Activated CD8-positive, alpha-beta T cell treated with anti-CD3 and anti-CD28 coated beads, Interleukin-2, amount 10 ng/mL, durations not matched to agents 7 days and 5 days (primary cell): Measurements from ENCODE around the gene ZNF595. TPM values are rescaled to one million over a fixed set of nuclear protein-coding genes. Genes with fewer than 3 reads are reported as not detected.

Source experiments
- ATAC-seq: fragments of 150-1000 bp; cut with Tn5 transposase; one replicate; pipeline ENCODE4 v1.10.0; 2021; ENCODE audit warnings: moderate library complexity
- CTCF ChIA-PET: fragments of 350-600 bp; sonication (Branson Sonifier 250); formaldehyde crosslinking; loops from one replicate; lab custom pipeline; 2021; ENCODE audit warnings: antibody characterized with exemption; lab: Charles Lee
- POLR2A ChIA-PET: fragments of 350-600 bp; sonication (Branson Sonifier 250); formaldehyde crosslinking; loops from one replicate; lab custom pipeline; 2021; ENCODE audit warnings: antibody characterized with exemption; lab: Charles Lee
- DNase-seq: peaks from one replicate; pipeline ENCODE4 v3.0.0-alpha.2; 2020
- H3K27ac Mint-ChIP-seq: one replicate; pipeline ENCODE4 v1.8.0; 2021; ENCODE audit warnings: mild to moderate bottlenecking, mixed read lengths
- H3K27me3 Mint-ChIP-seq: one replicate; pipeline ENCODE4 v1.8.0; 2021; ENCODE audit warnings: low read depth, mixed read lengths
- H3K36me3 Mint-ChIP-seq: one replicate; pipeline ENCODE4 v1.8.0; 2021; ENCODE audit warnings: low read depth, mixed read lengths
- H3K4me1 Mint-ChIP-seq: one replicate; pipeline ENCODE4 v1.8.0; 2021; ENCODE audit warnings: low read depth, mixed read lengths
- H3K4me3 Mint-ChIP-seq: one replicate; pipeline ENCODE4 v1.8.0; 2021; ENCODE audit warnings: mild to moderate bottlenecking, mixed read lengths
- H3K9me3 Mint-ChIP-seq: one replicate; pipeline ENCODE4 v1.8.0; 2022; ENCODE audit warnings: mixed read lengths; ENCODE audit not compliant: insufficient read depth
- total RNA-seq, 2 experiments: library from RNA; stranded (reverse); gene quantifications; one replicate each; pipeline ENCODE4 v1.2.3, GENCODE V29; 2021

The ZNF595 gene
- total RNA-seq, 2 experiments from 2014 or later, result 2.8 to 4.2 TPM

DNA sequence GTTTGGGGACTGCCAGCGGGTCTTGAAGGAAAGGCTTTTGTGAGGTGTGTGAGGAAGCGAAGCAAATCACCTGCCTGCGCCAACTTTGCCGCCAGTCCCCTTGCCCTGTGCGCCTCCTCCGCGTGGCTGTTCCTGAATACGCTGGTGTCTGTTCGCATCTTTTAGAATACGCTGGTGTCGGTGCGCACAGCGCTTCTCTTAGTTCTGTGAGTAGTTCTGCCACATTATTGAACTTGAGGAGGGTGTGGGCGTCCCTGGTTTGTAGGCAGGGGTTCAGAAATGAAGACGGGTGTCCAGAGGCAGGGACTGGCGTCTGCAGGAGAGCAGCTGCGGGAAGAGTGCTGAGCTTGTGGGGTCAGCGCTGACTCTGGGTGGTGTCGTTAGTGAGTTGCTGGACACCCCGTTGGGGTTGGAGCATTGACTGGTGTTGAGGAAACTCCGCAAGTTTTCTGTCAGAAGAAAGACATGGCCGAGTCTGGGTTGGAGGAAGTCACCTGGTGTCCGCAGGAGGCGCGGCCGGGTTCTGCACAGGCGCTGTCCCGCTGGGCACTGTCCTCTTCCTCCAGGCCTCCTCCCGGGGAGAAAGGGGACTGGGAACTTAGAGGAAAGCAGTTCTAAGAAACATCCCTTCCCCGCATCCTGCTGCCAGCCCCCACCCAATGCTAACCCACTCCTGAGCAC, 72.1 kb downstream of the ZNF595 start:
- H3K9me3 Mint-ChIP-seq, result peaks cover 49% of the 10 kb centered on the region
- peak overlapping the region; percentile 97 for H3K27ac Mint-ChIP-seq
- DNase-seq (peak; percentile 44), ATAC-seq (peak; percentile 8)
- H3K27me3 Mint-ChIP-seq, result no peaks in the 10 kb centered on the region
- peak overlapping the region; percentile 95 for H3K4me3 Mint-ChIP-seq
- CTCF ChIA-PET, result no interaction called here
- POLR2A ChIA-PET, result interaction anchor here (0.6 to 2.7 kb wide), 9 partner anchors 8 to 373 kb away, joined by 3 to 15 read pairs (median 4); partner anchors contain the start of gene ZNF141
- H3K4me1 Mint-ChIP-seq, result peaks cover 37% of the 10 kb centered on the region
- peaks cover 80% of the 10 kb centered on the region for H3K36me3 Mint-ChIP-seq

DNA sequence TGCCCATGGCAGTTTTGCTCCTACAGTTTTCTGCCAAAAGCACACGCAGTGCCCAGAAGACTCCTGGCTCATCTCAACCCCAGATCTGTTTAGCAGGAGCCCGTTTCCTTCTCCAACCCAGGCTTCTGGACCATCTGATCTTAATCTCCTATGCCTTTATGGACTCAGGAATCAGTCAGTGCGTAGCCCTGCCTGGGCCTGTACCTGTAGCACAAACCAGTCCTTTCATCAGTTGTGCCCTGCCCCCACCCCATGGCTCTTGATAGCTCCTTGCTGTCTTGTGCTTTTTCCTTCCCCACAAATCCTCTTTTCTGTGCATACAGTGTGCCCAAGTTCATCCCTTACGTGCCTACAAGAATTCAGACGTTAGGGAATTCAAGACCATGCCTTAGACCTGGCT, 72.7 kb downstream of the ZNF595 start:
- Mint-ChIP-seq H3K27ac (peak overlapping the region; percentile 97), H3K4me3 (peak overlapping the region; percentile 95), H3K4me1 (peaks cover 31% of the 10 kb centered on the region), H3K36me3 (peaks cover 76% of the 10 kb centered on the region), H3K9me3 (peaks cover 43% of the 10 kb centered on the region), H3K27me3 (no peaks in the 10 kb centered on the region)
- CTCF ChIA-PET, result no interaction called here
- ATAC-seq (no peak), DNase-seq (no peak)
- POLR2A ChIA-PET, result interaction anchor here (2.4 to 2.7 kb wide), 2 partner anchors 9 to 348 kb away, joined by 14 to 15 read pairs; no protein-coding TSS in a partner anchor

DNA sequence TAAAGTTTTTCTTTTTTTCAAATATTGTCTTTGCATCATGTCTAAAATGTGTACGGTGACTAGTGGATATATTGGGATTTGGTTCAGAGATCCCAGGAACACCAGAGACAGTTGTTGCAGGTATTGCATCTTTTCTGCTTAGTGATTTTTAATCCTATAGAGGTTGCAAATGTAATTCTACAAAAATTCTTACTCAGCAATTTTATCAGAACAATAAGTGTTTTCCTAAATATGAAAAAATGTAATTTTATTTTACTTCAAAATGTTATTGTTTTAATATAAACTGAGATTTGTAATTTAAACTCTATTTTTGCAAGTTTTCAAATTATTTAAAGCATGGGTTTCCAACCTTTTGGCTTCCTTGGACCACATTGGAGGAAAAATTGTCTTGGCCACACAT, 79.4 kb downstream of the ZNF595 start:
- Mint-ChIP-seq H3K27ac (no peak overlapping the region), H3K4me1 (peaks cover 3% of the 10 kb centered on the region), H3K36me3 (peaks cover 68% of the 10 kb centered on the region), H3K4me3 (no peak overlapping the region), H3K9me3 (peaks cover 25% of the 10 kb centered on the region), H3K27me3 (no peaks in the 10 kb centered on the region)
- DNase-seq (no peak), ATAC-seq (no peak)
- CTCF ChIA-PET, result no interaction called here
- POLR2A ChIA-PET, result no interaction called here

Other genes with a start within 250 kb of the ZNF595 start
- 10 to 100 TPM; 11.5 to 12.4 TPM for gene ZNF718, start 71.2 kb downstream of the ZNF595 start, total RNA-seq